Thyroid gland (tissue), 4 donors: Measurements from ENCODE around the gene KLKB1.

Source experiments
- POLR2A ChIP-seq, 2 donors: fragments of 450-650 bp; IDR thresholded peaks; one replicate each; pipeline ENCODE4 v1.6.1; 2017; ENCODE audit warnings: antibody characterized with exemption in 2 of 2, mild to moderate bottlenecking in 2 of 2, moderate library complexity in 1 of 2
- TF ChIP-seq, protein P1 (sequence below), 6 experiments: fragments of 200-600 bp in 3 of 6; fragments of 450-650 bp in 3 of 6; sonication (generic) in 3 of 6; IDR thresholded peaks; one replicate each; pipeline ENCODE4 v1.5.1; 2016 to 2019; ENCODE audit warnings: antibody characterized with exemption in 6 of 6, mild to moderate bottlenecking in 2 of 6, inconsistent platforms in 1 of 6, moderate library complexity in 1 of 6

DNA sequence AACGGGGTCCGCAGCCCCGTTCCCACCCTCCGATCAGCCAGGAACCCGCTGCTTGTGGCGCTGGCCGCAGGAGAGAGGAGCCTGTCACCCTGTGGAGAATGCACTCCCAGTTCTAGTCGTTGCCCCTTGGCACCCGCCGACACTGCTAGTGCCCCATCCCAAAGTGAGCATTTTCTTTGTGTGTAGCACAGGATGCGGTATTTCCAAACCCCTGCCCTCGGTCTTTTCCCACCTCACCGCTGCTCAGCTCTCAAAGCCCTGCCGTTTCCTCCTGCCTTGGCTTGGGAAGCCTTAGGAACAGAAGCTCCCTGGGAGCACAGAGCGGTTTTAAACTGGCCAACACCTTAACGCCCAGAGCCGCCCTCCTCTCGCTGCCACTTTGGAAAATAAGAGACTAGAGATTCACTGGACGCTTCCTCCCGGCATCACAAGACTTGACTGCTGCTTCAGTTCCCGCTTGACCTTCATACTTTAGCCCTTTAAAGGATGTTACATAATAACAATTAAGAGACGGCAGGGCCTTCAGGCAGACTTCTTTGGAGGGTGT lies 35.2 kb upstream of the KLKB1 start:
- TF ChIP-seq, protein P1, sequence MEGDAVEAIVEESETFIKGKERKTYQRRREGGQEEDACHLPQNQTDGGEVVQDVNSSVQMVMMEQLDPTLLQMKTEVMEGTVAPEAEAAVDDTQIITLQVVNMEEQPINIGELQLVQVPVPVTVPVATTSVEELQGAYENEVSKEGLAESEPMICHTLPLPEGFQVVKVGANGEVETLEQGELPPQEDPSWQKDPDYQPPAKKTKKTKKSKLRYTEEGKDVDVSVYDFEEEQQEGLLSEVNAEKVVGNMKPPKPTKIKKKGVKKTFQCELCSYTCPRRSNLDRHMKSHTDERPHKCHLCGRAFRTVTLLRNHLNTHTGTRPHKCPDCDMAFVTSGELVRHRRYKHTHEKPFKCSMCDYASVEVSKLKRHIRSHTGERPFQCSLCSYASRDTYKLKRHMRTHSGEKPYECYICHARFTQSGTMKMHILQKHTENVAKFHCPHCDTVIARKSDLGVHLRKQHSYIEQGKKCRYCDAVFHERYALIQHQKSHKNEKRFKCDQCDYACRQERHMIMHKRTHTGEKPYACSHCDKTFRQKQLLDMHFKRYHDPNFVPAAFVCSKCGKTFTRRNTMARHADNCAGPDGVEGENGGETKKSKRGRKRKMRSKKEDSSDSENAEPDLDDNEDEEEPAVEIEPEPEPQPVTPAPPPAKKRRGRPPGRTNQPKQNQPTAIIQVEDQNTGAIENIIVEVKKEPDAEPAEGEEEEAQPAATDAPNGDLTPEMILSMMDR (IDR thresholded peaks at IDR 0.05), result no peak
- TF ChIP-seq POLR2A (IDR thresholded peaks at IDR 0.05), result no peak
